IMR-90 (cell line): ENCODE results near the gene SDHB. TPM values are rescaled to one million over a fixed set of nuclear protein-coding genes. Genes with fewer than 3 reads are reported as not detected.
A peak's percentile ranks its signal among the peaks of the same experiment; 100 is the strongest.

ENCODE experiments used
- ATAC-seq: fragments of 200-7000 bp; cut with Tn5 transposase; 2 replicates; pipeline ENCODE4 v1.9.1; 2020; ENCODE audit warnings: low read depth, mild to moderate bottlenecking, moderate library complexity
- BruUV-seq: library from RNA; stranded (reverse); fragments of 400-500 nt; replicated peaks from 2 replicates; lab custom pipeline; 2021; lab: Mats Ljungman, UMichigan
- CTCF ChIA-PET: fragments of 300-600 bp; formaldehyde crosslinking; extraction: SDS; loops from one replicate; lab custom pipeline; 2021; ENCODE audit warnings: antibody characterized with exemption; lab: Yijun Ruan, JAX
- POLR2A ChIA-PET: fragments of 300-600 bp; sonication (Branson Sonifier 250); formaldehyde crosslinking; loops from one replicate; lab custom pipeline; 2022; ENCODE audit warnings: antibody characterized with exemption; ENCODE audit not compliant: unreplicated experiment; lab: Charles Lee
- DNase-seq: peaks from one replicate; pipeline ENCODE4 v3.0.0; 2013
- H2AFZ ChIP-seq: replicated peaks from 2 replicates; pipeline ENCODE3; 2013; ENCODE audit warnings: low read length, mild to moderate bottlenecking; ENCODE audit not compliant: poor library complexity
- H2AK5ac ChIP-seq: 2 replicates; pipeline ENCODE4 v1.6.1; 2013; ENCODE audit warnings: low read depth, low read length, inconsistent platforms
- H2AK9ac ChIP-seq: replicated peaks from 2 replicates; pipeline ENCODE3; 2013; ENCODE audit warnings: mild to moderate bottlenecking, low read depth, low read length, moderate library complexity; ENCODE audit not compliant: poor library complexity
- H2BK120ac ChIP-seq: 2 replicates; pipeline ENCODE4 v1.6.1; 2013; ENCODE audit warnings: low read depth, low read length, inconsistent platforms
- H2BK15ac ChIP-seq: 3 replicates; pipeline ENCODE4 v1.6.1; 2013; ENCODE audit warnings: low read depth, low read length, inconsistent platforms
- H2BK20ac ChIP-seq: 2 replicates; pipeline ENCODE4 v1.6.1; 2013; ENCODE audit warnings: low read depth, mild to moderate bottlenecking, inconsistent platforms, low read length, moderate library complexity
- H2BK5ac ChIP-seq: 2 replicates; pipeline ENCODE4 v1.6.1; 2013; ENCODE audit warnings: mild to moderate bottlenecking, low read depth, low read length, inconsistent platforms; ENCODE audit not compliant: poor library complexity, severe bottlenecking
- H3K14ac ChIP-seq: replicated peaks from 2 replicates; pipeline ENCODE4 v1.6.1; 2013; ENCODE audit warnings: low read depth, low read length, inconsistent platforms
- H3K18ac ChIP-seq: 2 replicates; pipeline ENCODE4 v1.6.1; 2013; ENCODE audit warnings: low read depth, low read length, control low read depth
- H3K23ac ChIP-seq: 2 replicates; pipeline ENCODE4 v1.6.1; 2013; ENCODE audit warnings: low read depth, low read length, inconsistent platforms
- H3K27ac ChIP-seq: 2 replicates; pipeline ENCODE4 v1.5.1; 2013; ENCODE audit warnings: mild to moderate bottlenecking, control low read depth, low read length; ENCODE audit not compliant: insufficient read depth
- H3K27me3 ChIP-seq: 2 replicates; pipeline ENCODE4 v1.6.1; 2013; ENCODE audit warnings: low read length; ENCODE audit not compliant: control insufficient read depth, insufficient read depth
- H3K36me3 ChIP-seq: 2 replicates; pipeline ENCODE4 v1.6.1; 2013; ENCODE audit warnings: low read length, mixed read lengths; ENCODE audit not compliant: control insufficient read depth, insufficient read depth
- H3K4ac ChIP-seq: 2 replicates; pipeline ENCODE4 v1.6.1; 2013; ENCODE audit warnings: low read depth, low read length, inconsistent platforms
- H3K4me1 ChIP-seq: 2 replicates; pipeline ENCODE4 v1.6.1; 2013; ENCODE audit warnings: low read length, mixed read lengths; ENCODE audit not compliant: control insufficient read depth, insufficient read depth
- H3K4me2 ChIP-seq: 2 replicates; pipeline ENCODE4 v1.6.1; 2013; ENCODE audit warnings: low read depth, mild to moderate bottlenecking, control low read depth, low read length, moderate library complexity
- H3K4me3 ChIP-seq: 2 replicates; pipeline ENCODE4 v1.5.1; 2013; ENCODE audit warnings: low read depth, mild to moderate bottlenecking, control low read depth, low read length, moderate library complexity; ENCODE audit not compliant: insufficient read depth
- H3K56ac ChIP-seq: 2 replicates; pipeline ENCODE4 v1.6.1; 2013; ENCODE audit warnings: low read length, inconsistent platforms; ENCODE audit not compliant: insufficient read depth; ENCODE audit errors: extremely low read depth
- H3K79me1 ChIP-seq, 2 experiments: 2 replicates each; pipeline ENCODE4 v1.6.1; 2013; ENCODE audit warnings: low read length in 2 of 2, inconsistent platforms in 1 of 2, low read depth in 1 of 2
- H3K9ac ChIP-seq: 2 replicates; pipeline ENCODE4 v1.6.1; 2013; ENCODE audit warnings: low read depth, low read length, control low read depth
- H3K9me1 ChIP-seq: 2 replicates; pipeline ENCODE4 v1.6.1; 2013; ENCODE audit warnings: low read length, inconsistent platforms; ENCODE audit not compliant: insufficient read depth
- H3K9me3 ChIP-seq: 2 replicates; pipeline ENCODE4 v1.6.1; 2013; ENCODE audit warnings: low read length; ENCODE audit not compliant: control insufficient read depth, insufficient read depth
- H4K20me1 ChIP-seq: 2 replicates; pipeline ENCODE4 v1.6.1; 2013; ENCODE audit warnings: low read length, inconsistent platforms; ENCODE audit not compliant: insufficient read depth
- H4K5ac ChIP-seq: 2 replicates; pipeline ENCODE4 v1.6.1; 2013; ENCODE audit warnings: mild to moderate bottlenecking, low read depth, low read length, control low read depth
- H4K8ac ChIP-seq, 2 experiments: 2 replicates each; pipeline ENCODE4 v1.6.1; 2013; ENCODE audit warnings: low read depth in 2 of 2, low read length in 2 of 2, control low read depth in 1 of 2, inconsistent platforms in 1 of 2
- H4K91ac ChIP-seq: 2 replicates; pipeline ENCODE4 v1.6.1; 2013; ENCODE audit warnings: low read depth, low read length, inconsistent platforms; ENCODE audit not compliant: insufficient read depth
- CEBPB ChIP-seq: IDR thresholded peaks from 2 replicates; pipeline ENCODE4 v1.6.1; 2012; ENCODE audit warnings: low read depth, low read length, improper control_type of control experiment
- RAD21 ChIP-seq: IDR thresholded peaks from 2 replicates; pipeline ENCODE4 v1.6.1; 2012; ENCODE audit warnings: low read length, improper control_type of control experiment
- SMC3 ChIP-seq: fragments of 150-350 bp; IDR thresholded peaks from 2 replicates; pipeline ENCODE4 v1.6.1; 2016; ENCODE audit warnings: low read depth, mild to moderate bottlenecking, antibody characterized with exemption, low read length, moderate library complexity
- WGBS, 2 experiments: methylation state at CpG; one replicate each; pipeline versions ENCODE4 v1.1.5 to v1.1.7; 2013; ENCODE audit warnings: missing lambda C conversion rate in 2 of 2; ENCODE audit not compliant: insufficient read length in 1 of 2; ENCODE audit errors: extremely low coverage in 2 of 2; 5-methylcytosine and 5-hydroxymethylcytosine counted together
- dilution Hi-C: fragments of 300-500 bp; cut with HindIII; formaldehyde crosslinking; loops from one replicate; pipeline ENCODE4 v1.14.3; 2018; ENCODE audit warnings: low sequenced_read_pairs; ENCODE audit not compliant: unreplicated experiment
- in situ Hi-C: fragments of 300-500 bp; cut with MboI; formaldehyde crosslinking; loops from 3 replicates; pipeline ENCODE4 v1.14.3; 2019; ENCODE audit warnings: low sequenced_read_pairs, inconsistent platforms, mixed read lengths
- intact Hi-C: fragments of 100-400 bp; cut with micrococcal nuclease; formaldehyde crosslinking; loops from 2 replicates; pipeline ENCODE4 v1.10.0; 2022
- polyA plus RNA-seq, 3 experiments: library from polyadenylated mRNA; depleted of rRNA; stranded (reverse); fragments of >200 nt; gene quantifications; 2 replicates each; pipeline ENCODE4 v1.2.3, GENCODE V29; 2012; ENCODE audit warnings: low replicate concordance in 1 of 3
- total RNA-seq: library from RNA; depleted of rRNA; stranded (reverse); fragments of >200 nt; gene quantifications from 2 replicates; pipeline ENCODE4 v1.2.3, GENCODE V29; 2012
- TF ChIP-seq, protein P1 (sequence below): conservative IDR thresholded peaks from 2 replicates; pipeline ENCODE4 v1.5.1; 2012; ENCODE audit warnings: mild to moderate bottlenecking, low read depth, low read length, improper control_type of control experiment

Gene SDHB
- total and polyA plus RNA-seq, 2 of the 4 experiments (the other 2 are of a cell fraction) = 122 to 206 TPM

GRCh38 chr1:17059391-17060305 is 5.8 kb upstream of the SDHB start:
- TF ChIP-seq RAD21 = peak; percentile 95
- TF ChIP-seq, protein P1, sequence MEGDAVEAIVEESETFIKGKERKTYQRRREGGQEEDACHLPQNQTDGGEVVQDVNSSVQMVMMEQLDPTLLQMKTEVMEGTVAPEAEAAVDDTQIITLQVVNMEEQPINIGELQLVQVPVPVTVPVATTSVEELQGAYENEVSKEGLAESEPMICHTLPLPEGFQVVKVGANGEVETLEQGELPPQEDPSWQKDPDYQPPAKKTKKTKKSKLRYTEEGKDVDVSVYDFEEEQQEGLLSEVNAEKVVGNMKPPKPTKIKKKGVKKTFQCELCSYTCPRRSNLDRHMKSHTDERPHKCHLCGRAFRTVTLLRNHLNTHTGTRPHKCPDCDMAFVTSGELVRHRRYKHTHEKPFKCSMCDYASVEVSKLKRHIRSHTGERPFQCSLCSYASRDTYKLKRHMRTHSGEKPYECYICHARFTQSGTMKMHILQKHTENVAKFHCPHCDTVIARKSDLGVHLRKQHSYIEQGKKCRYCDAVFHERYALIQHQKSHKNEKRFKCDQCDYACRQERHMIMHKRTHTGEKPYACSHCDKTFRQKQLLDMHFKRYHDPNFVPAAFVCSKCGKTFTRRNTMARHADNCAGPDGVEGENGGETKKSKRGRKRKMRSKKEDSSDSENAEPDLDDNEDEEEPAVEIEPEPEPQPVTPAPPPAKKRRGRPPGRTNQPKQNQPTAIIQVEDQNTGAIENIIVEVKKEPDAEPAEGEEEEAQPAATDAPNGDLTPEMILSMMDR = peak; percentile 91
- TF ChIP-seq CEBPB = no peak
- peak; percentile 77 for TF ChIP-seq SMC3
- CTCF ChIA-PET = interaction anchor here (0.8 to 2.8 kb wide), 3 partner anchors 16 to 177 kb away, joined by 3 to 11 read pairs (median 4); no protein-coding TSS in a partner anchor
- Histone ChIP-seq H3K56ac (no peak overlapping the region), H4K91ac (no peak overlapping the region), H3K4me2 (no peak overlapping the region), H3K36me3 (no peaks in the 10 kb centered on the region), H2AK5ac (no peak overlapping the region), H4K8ac (no peak overlapping the region), H3K18ac (no peak overlapping the region), H2BK20ac (no peak overlapping the region), H2BK120ac (no peak overlapping the region), H4K5ac (no peak overlapping the region), H3K27ac (no peak overlapping the region), H2BK15ac (no peak overlapping the region), H3K4me1 (no peaks in the 10 kb centered on the region), H3K23ac (no peak overlapping the region), H3K79me1 (no peaks in the 10 kb centered on the region), H2AK9ac (no peak overlapping the region), H3K9ac (no peak overlapping the region), H4K20me1 (no peaks in the 10 kb centered on the region), H2AFZ (peak overlapping the region; percentile 35), H3K9me1 (no peaks in the 10 kb centered on the region), H3K27me3 (no peaks in the 10 kb centered on the region), H3K14ac (no peak overlapping the region), H2BK5ac (no peak overlapping the region), H3K4me3 (no peak overlapping the region), H3K9me3 (no peaks in the 10 kb centered on the region), H3K4ac (no peak overlapping the region)
- no TSS peak for BruUV-seq
- intact Hi-C loops (loop anchor here (1.0 kb wide), 4 partner anchors 66 to 277 kb away; no protein-coding TSS in a partner anchor), in situ Hi-C loops (loop anchor here (5.0 kb wide), 2 partner anchors 173 to 348 kb away; no protein-coding TSS in a partner anchor), dilution Hi-C loops (no loop called here)
- ATAC-seq = peak; percentile 93
- WGBS, 2 experiments = 0% methylated on average over 2 of the region's 12 CpGs; no CpG with 5 or more reads in 1 of the 2 experiments
- POLR2A ChIA-PET = no interaction called here
- DNase-seq = peak; percentile 71
